Activated naive CD4-positive, alpha-beta T cell treated with anti-CD3 and anti-CD28 coated beads, Interleukin-2, amount 10 ng/mL, durations not matched to agents 7 days and 5 days (primary cell): ENCODE results near the gene ATG14.
A peak's percentile ranks its signal among the peaks of the same experiment; 100 is the strongest.
"Not testable (repeated sequence)": the region's sequence is repeated elsewhere in the genome, so short reads cannot be mapped to it uniquely, and the experiment has no call there.

Source experiments
- CTCF ChIA-PET: fragments of 350-600 bp; sonication (Branson Sonifier 250); formaldehyde crosslinking; loops from one replicate; lab custom pipeline; 2021; ENCODE audit warnings: antibody characterized with exemption; lab: Charles Lee
- DNase-seq: peaks from one replicate; pipeline ENCODE4 v3.0.0-alpha.2; 2020
- H3K27ac Mint-ChIP-seq: one replicate; pipeline ENCODE4 v1.8.0; 2021; ENCODE audit warnings: mild to moderate bottlenecking, moderate library complexity, mixed read lengths
- H3K27me3 Mint-ChIP-seq: one replicate; pipeline ENCODE4 v1.8.0; 2021; ENCODE audit warnings: mild to moderate bottlenecking, mixed read lengths
- H3K36me3 Mint-ChIP-seq: one replicate; pipeline ENCODE4 v1.8.0; 2021; ENCODE audit warnings: mixed read lengths
- H3K4me1 Mint-ChIP-seq: one replicate; pipeline ENCODE4 v1.8.0; 2021; ENCODE audit warnings: mixed read lengths
- H3K4me3 Mint-ChIP-seq: one replicate; pipeline ENCODE4 v1.8.0; 2021; ENCODE audit warnings: mild to moderate bottlenecking, moderate library complexity, mixed read lengths
- H3K9me3 Mint-ChIP-seq: one replicate; pipeline ENCODE4 v1.8.0; 2021; ENCODE audit warnings: mixed read lengths

Gene ATG14

GRCh38 chr14:55348766-55349453 is 62.7 kb downstream of the ATG14 start:
- H3K4me1 Mint-ChIP-seq: peaks cover 28% of the 10 kb centered on the region
- no peak for DNase-seq
- peaks cover 15% of the 10 kb centered on the region for H3K36me3 Mint-ChIP-seq
- CTCF ChIA-PET: interaction anchor here (0.9 to 10.9 kb wide), 2 partner anchors 13 to 77 kb away, joined by 3 to 139 read pairs; partner anchors contain the start of gene FBXO34
- H3K9me3 Mint-ChIP-seq: no peaks in the 10 kb centered on the region
- H3K27me3 Mint-ChIP-seq: no peaks in the 10 kb centered on the region
- H3K27ac Mint-ChIP-seq: no peak overlapping the region
- no peak overlapping the region for H3K4me3 Mint-ChIP-seq

GRCh38 chr14:55347748-55348147 is 63.9 kb downstream of the ATG14 start:
- Mint-ChIP-seq H3K27ac (no peak overlapping the region), H3K27me3 (no peaks in the 10 kb centered on the region), H3K9me3 (no peaks in the 10 kb centered on the region), H3K4me1 (peaks cover 18% of the 10 kb centered on the region), H3K4me3 (no peak overlapping the region), H3K36me3 (peaks cover 12% of the 10 kb centered on the region)
- no peak for DNase-seq
- CTCF ChIA-PET: interaction anchor here (1.9 to 10.9 kb wide), 2 partner anchors 76 to 88 kb away, joined by 5 to 139 read pairs; partner anchors contain the start of gene FBXO34

- Mint-ChIP-seq H3K9me3 (no peaks in the 10 kb centered on the region), H3K36me3 (peaks cover 12% of the 10 kb centered on the region), H3K27ac (no peak overlapping the region), H3K27me3 (no peaks in the 10 kb centered on the region), H3K4me3 (no peak overlapping the region), H3K4me1 (peaks cover 18% of the 10 kb centered on the region)
- CTCF ChIA-PET: interaction anchor here (1.9 to 10.9 kb wide), 2 partner anchors 75 to 88 kb away, joined by 5 to 139 read pairs; partner anchors contain the start of gene FBXO34
- no peak for DNase-seq
These were observed 64.6 kb downstream of the ATG14 start for GRCh38 chr14:55347040-55347439.

- CTCF ChIA-PET, H3K36me3 Mint-ChIP-seq, H3K4me3 Mint-ChIP-seq, H3K27me3 Mint-ChIP-seq, H3K9me3 Mint-ChIP-seq, DNase-seq, H3K27ac Mint-ChIP-seq: not testable (repeated sequence)
- H3K4me1 Mint-ChIP-seq: peaks cover 32% of the 10 kb centered on the region
These were observed 67.0 kb downstream of the ATG14 start for GRCh38 chr14:55344582-55345163.

GRCh38 chr14:55341781-55342180 is 69.8 kb downstream of the ATG14 start:
- Mint-ChIP-seq H3K36me3 (peaks cover 3% of the 10 kb centered on the region), H3K4me3 (no peak overlapping the region), H3K27me3 (no peaks in the 10 kb centered on the region), H3K4me1 (peaks cover 38% of the 10 kb centered on the region), H3K9me3 (no peaks in the 10 kb centered on the region), H3K27ac (no peak overlapping the region)
- CTCF ChIA-PET: no interaction called here
- DNase-seq: no peak

- Mint-ChIP-seq H3K36me3 (peaks cover 3% of the 10 kb centered on the region), H3K27me3 (no peaks in the 10 kb centered on the region), H3K27ac (no peak overlapping the region), H3K4me1 (peaks cover 48% of the 10 kb centered on the region), H3K4me3 (no peak overlapping the region), H3K9me3 (no peaks in the 10 kb centered on the region)
- CTCF ChIA-PET: interaction anchor here (1.6 kb wide), 1 partner anchor 13 kb away, joined by 8 read pairs; no protein-coding TSS in a partner anchor
- no peak for DNase-seq
These were observed 71.1 kb downstream of the ATG14 start for GRCh38 chr14:55340482-55340881.

DNA sequence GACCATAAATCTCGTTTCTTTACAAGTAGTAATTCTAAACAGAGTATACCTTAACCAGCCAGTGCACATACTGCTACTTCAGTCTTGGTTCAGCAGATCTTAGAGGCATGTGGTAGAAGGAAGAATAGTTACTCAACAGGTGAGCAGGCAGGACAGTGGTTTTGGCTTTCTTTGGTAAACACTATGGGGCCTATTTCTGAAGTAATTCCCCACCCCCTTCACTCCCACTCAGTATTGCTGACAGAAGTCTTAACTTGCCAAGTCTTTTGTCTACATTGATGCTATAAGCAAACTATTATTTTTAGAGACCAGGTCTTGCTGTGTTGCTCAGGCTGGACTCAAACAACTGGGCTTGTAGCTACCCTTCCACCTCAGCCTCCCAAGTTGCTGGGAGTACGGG is 71.9 kb downstream of the ATG14 start:
- H3K27ac Mint-ChIP-seq: no peak overlapping the region
- H3K4me1 Mint-ChIP-seq: peaks cover 55% of the 10 kb centered on the region
- no peaks in the 10 kb centered on the region for H3K9me3 Mint-ChIP-seq
- peaks cover 3% of the 10 kb centered on the region for H3K36me3 Mint-ChIP-seq
- no peaks in the 10 kb centered on the region for H3K27me3 Mint-ChIP-seq
- no peak overlapping the region for H3K4me3 Mint-ChIP-seq
- CTCF ChIA-PET: interaction anchor here (1.6 kb wide), 1 partner anchor 14 kb away, joined by 8 read pairs; no protein-coding TSS in a partner anchor
- DNase-seq: no peak

- peak overlapping the region; percentile 67 for H3K27ac Mint-ChIP-seq
- no peak for DNase-seq
- CTCF ChIA-PET: interaction anchor here (1.7 to 2.0 kb wide), 2 partner anchors 18 to 66 kb away, joined by 3 to 11 read pairs; partner anchors contain the start of gene FBXO34
- no peaks in the 10 kb centered on the region for H3K9me3 Mint-ChIP-seq
- no peak overlapping the region for H3K4me3 Mint-ChIP-seq
- peaks cover 84% of the 10 kb centered on the region for H3K4me1 Mint-ChIP-seq
- no peaks in the 10 kb centered on the region for H3K27me3 Mint-ChIP-seq
- H3K36me3 Mint-ChIP-seq: peaks cover 9% of the 10 kb centered on the region
These were observed 74.9 kb downstream of the ATG14 start for GRCh38 chr14:55336691-55337090.

DNA sequence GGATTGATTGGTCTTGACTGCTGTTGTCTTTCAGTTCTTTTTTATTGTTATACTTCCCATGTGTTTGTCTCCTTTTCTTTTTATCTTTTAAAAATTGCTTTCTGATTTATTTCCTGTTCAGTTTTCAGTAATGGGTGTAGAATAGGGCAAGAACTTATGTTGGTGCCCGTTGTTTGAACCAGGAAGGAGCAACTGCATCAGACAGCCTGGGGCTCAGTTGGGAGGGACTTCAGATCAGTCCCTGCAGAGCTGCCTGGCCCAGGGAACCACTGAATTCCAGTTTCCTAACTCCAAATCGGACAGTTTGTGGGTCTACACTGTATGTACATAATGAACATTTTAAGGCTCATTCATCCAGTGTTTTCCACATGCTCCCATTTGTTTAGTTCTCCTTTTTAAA is 75.5 kb downstream of the ATG14 start:
- Mint-ChIP-seq H3K27ac (peak overlapping the region; percentile 67), H3K27me3 (no peaks in the 10 kb centered on the region), H3K36me3 (peaks cover 9% of the 10 kb centered on the region), H3K4me3 (no peak overlapping the region), H3K4me1 (peaks cover 83% of the 10 kb centered on the region), H3K9me3 (no peaks in the 10 kb centered on the region)
- DNase-seq: peak; percentile 54
- CTCF ChIA-PET: interaction anchor here (1.7 kb wide), 1 partner anchor 19 kb away, joined by 3 read pairs; no protein-coding TSS in a partner anchor

- Mint-ChIP-seq H3K4me3 (peak overlapping the region; percentile 54), H3K27me3 (no peaks in the 10 kb centered on the region), H3K27ac (peak overlapping the region; percentile 86), H3K4me1 (peaks cover 81% of the 10 kb centered on the region), H3K9me3 (no peaks in the 10 kb centered on the region), H3K36me3 (peaks cover 9% of the 10 kb centered on the region)
- CTCF ChIA-PET: interaction anchor here (1.0 to 3.4 kb wide), 5 partner anchors 9 to 64 kb away, joined by 3 to 29 read pairs (median 4); no protein-coding TSS in a partner anchor
- no peak for DNase-seq
These were observed 77.7 kb downstream of the ATG14 start for GRCh38 chr14:55333711-55334485.

DNA sequence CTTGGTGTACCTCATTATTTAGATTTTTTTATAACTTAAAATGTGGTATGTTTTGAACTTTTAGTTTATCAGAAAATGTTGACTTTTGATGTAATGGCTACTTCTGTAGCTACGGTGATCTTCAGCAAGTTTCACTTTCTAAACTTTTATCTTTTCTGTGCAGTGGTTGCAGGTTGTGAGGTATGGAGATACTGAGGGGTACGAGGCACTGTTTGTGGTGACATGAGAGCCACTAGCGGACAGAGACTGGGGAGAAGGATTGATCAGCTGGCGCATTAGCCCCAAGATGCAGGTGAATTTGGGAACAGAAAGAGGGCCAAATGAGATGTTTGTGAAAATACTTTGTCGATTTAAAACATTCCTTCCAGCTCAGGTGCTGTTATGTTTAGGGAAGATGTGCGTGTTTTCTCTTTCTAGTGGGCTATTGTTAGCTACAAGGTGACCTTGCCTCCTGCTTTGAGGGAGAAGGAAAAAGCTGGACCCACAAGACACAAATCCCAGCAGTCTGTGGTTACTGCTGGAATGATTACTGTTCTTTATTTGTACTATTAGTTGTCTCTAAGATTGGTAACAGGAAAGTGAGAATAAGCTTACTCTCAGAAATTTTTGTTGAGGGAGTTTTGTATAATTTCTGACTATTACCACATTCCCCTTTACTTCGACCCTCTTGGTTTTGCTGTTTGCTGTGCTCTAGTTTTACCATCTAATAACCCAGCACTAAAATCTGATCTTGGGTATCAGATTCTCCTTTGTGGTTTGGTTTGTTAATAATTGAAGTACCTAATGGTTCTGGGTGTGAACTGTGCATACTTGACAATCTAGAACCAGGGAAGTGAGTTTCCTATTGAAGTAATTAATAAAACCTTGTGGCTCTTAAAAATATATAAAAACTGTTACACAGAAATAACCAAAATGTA is 78.7 kb downstream of the ATG14 start:
- peak overlapping the region; percentile 86 for H3K27ac Mint-ChIP-seq
- peaks cover 9% of the 10 kb centered on the region for H3K36me3 Mint-ChIP-seq
- CTCF ChIA-PET: interaction anchor here (1.0 to 3.4 kb wide), 5 partner anchors 10 to 63 kb away, joined by 3 to 29 read pairs (median 4); no protein-coding TSS in a partner anchor
- no peaks in the 10 kb centered on the region for H3K9me3 Mint-ChIP-seq
- H3K27me3 Mint-ChIP-seq: no peaks in the 10 kb centered on the region
- H3K4me1 Mint-ChIP-seq: peaks cover 77% of the 10 kb centered on the region
- H3K4me3 Mint-ChIP-seq: peak overlapping the region; percentile 54
- DNase-seq: peak; percentile 55

DNA sequence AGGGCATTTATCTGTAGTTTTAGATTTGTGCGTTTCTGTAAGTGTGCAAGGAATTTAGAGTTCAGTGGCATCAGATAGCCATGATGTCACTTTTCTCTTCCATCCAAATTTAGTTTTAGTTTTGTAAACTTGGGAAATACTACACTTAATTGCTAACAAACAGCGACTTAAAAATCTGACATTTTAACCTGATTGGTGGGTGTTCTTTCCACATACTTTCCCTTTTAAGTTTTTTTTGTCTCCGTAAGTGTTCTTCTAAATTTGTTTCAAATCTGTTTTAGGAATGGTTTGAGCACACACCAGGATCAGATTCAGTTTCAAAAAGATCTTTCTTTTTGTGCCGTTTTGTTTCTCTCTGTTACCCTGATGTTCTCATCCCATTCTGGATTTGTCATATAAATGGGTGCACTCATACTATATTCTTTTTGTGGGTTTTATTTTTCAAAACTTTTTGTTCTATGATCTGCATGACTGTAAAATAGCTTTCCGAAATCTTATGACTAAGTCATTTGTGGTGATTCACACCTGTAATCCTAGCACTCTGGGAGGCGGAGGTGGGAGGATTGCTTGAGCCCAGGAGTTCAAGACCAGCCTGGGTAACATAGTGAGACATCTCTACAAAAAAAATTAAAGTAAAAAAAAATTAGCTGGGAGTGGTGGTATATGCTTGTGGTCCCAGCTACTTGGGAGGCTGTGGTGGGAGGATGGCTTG is 81.5 kb downstream of the ATG14 start:
- no peaks in the 10 kb centered on the region for H3K27me3 Mint-ChIP-seq
- peak overlapping the region; percentile 21 for H3K27ac Mint-ChIP-seq
- no peak overlapping the region for H3K4me3 Mint-ChIP-seq
- CTCF ChIA-PET: interaction anchor here (1.0 to 1.2 kb wide), 2 partner anchors 24 to 101 kb away, joined by 3 to 6 read pairs; no protein-coding TSS in a partner anchor
- H3K9me3 Mint-ChIP-seq: no peaks in the 10 kb centered on the region
- H3K36me3 Mint-ChIP-seq: peaks cover 8% of the 10 kb centered on the region
- peaks cover 72% of the 10 kb centered on the region for H3K4me1 Mint-ChIP-seq
- no peak for DNase-seq
